Measurements from ENCODE around the gene SYMPK.

The SYMPK gene

DNA sequence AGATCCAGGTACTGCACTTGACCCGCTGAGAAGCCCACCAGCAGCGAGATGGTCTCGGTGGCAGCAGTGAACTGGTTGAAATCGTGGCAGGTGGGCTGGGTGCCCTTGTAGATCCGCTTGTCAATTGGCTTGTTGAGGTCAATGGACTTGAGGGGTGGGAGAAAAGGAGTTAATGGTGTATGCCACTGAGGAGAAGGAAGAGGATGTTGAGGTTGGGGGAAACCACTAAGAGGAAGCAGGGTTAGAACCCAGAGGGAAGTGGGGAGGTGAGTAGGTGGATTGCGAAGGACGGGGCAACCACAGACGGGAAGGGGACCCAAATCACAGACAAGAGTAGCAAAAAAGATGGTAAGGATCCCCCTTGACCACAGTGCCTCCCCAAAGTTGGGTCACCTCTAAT is 72.0 kb downstream of the SYMPK start:
- Histone ChIP-seq H3K36me3 (ENCODE audit: control insufficient read depth in 2 of 2, insufficient read depth in 1 of 2, low read length in 2 of 2) (peaks cover 31 to 46% of the 10 kb centered on the region in 2 experiments), H3K27ac (ENCODE audit: extremely low read depth, low read depth, low read length) (peak overlapping the region; percentile 96; the same call in 1 of the 2 replicates), H3K4me1 (ENCODE audit: control insufficient read depth, insufficient read depth, low read length) (peaks cover 13% of the 10 kb centered on the region), H3K4me3 (ENCODE audit: low read depth, low read length) (peak overlapping the region; percentile 86), H3K9me3 (ENCODE audit: control insufficient read depth, insufficient read depth, low read depth, low read length) (no peaks in the 10 kb centered on the region)
- ChIA-PET POLR2A (interaction anchor here (1.7 to 2.2 kb wide), 2 partner anchors 21 to 74 kb away, joined by 4 to 40 read pairs; partner anchors contain the start of gene SIX5), CTCF (interaction anchor here (0.7 kb wide), 1 partner anchor 26 kb away, joined by 3 read pairs; no protein-coding TSS in a partner anchor)
- TF ChIP-seq ZNF274 (IDR thresholded peaks at IDR 0.05; ENCODE audit: low read length) (no peak), ZNF274 (tag by site-specific recombination; IDR thresholded peaks at IDR 0.05; ENCODE audit: borderline replicate concordance) (no peak), ZNF175 (tag by site-specific recombination; IDR thresholded peaks at IDR 0.05) (no peak), ZNF571 (tag by site-specific recombination; IDR thresholded peaks at IDR 0.05) (no peak), ZNF37A (tag by site-specific recombination; IDR thresholded peaks at IDR 0.05) (no peak), ZNF529 (tag by site-specific recombination; IDR thresholded peaks at IDR 0.05; ENCODE audit: insufficient replicate concordance) (no peak), ZNF132 (tag by site-specific recombination; IDR thresholded peaks at IDR 0.05; ENCODE audit: borderline replicate concordance) (no peak), SP7 (tag by site-specific recombination; IDR thresholded peaks at IDR 0.05) (no peak), ZBTB8A (tag by site-specific recombination; IDR thresholded peaks at IDR 0.05) (no peak), ZNF211 (tag by site-specific recombination; IDR thresholded peaks at IDR 0.05; ENCODE audit: low read depth) (no peak), KLF10 (tag by site-specific recombination; IDR thresholded peaks at IDR 0.05) (no peak), ZNF223 (tag by site-specific recombination; IDR thresholded peaks at IDR 0.05) (no peak), ZNF747 (tag by site-specific recombination; IDR thresholded peaks at IDR 0.05) (no peak), GLI4 (tag by site-specific recombination; IDR thresholded peaks at IDR 0.05) (no peak)
- TF ChIP-seq, protein P1, sequence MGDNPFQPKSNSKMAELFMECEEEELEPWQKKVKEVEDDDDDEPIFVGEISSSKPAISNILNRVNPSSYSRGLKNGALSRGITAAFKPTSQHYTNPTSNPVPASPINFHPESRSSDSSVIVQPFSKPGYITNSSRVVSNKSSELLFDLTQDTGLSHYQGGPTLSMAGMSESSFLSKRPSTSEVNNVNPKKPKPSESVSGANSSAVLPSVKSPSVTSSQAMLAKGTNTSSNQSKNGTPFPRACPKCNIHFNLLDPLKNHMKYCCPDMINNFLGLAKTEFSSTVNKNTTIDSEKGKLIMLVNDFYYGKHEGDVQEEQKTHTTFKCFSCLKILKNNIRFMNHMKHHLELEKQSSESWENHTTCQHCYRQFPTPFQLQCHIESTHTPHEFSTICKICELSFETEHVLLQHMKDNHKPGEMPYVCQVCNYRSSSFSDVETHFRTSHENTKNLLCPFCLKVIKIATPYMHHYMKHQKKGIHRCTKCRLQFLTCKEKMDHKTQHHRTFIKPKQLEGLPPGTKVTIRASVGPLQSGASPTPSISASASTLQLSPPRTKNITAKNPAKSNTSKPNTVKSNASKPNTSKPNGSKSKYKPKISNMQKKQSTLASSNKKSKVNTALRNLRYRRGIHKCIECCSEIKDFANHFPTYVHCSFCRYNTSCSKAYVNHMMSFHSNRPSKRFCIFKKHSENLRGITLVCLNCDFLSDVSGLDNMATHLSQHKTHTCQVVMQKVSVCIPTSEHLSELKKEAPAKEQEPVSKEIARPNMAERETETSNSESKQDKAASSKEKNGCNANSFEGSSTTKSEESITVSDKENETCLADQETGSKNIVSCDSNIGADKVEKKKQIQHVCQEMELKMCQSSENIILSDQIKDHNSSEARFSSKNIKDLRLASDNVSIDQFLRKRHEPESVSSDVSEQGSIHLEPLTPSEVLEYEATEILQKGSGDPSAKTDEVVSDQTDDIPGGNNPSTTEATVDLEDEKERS (tag by site-specific recombination; IDR thresholded peaks at IDR 0.05): no peak
- TF ChIP-seq, protein P2, sequence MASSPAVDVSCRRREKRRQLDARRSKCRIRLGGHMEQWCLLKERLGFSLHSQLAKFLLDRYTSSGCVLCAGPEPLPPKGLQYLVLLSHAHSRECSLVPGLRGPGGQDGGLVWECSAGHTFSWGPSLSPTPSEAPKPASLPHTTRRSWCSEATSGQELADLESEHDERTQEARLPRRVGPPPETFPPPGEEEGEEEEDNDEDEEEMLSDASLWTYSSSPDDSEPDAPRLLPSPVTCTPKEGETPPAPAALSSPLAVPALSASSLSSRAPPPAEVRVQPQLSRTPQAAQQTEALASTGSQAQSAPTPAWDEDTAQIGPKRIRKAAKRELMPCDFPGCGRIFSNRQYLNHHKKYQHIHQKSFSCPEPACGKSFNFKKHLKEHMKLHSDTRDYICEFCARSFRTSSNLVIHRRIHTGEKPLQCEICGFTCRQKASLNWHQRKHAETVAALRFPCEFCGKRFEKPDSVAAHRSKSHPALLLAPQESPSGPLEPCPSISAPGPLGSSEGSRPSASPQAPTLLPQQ (tag by site-specific recombination; IDR thresholded peaks at IDR 0.05): no peak

DNA sequence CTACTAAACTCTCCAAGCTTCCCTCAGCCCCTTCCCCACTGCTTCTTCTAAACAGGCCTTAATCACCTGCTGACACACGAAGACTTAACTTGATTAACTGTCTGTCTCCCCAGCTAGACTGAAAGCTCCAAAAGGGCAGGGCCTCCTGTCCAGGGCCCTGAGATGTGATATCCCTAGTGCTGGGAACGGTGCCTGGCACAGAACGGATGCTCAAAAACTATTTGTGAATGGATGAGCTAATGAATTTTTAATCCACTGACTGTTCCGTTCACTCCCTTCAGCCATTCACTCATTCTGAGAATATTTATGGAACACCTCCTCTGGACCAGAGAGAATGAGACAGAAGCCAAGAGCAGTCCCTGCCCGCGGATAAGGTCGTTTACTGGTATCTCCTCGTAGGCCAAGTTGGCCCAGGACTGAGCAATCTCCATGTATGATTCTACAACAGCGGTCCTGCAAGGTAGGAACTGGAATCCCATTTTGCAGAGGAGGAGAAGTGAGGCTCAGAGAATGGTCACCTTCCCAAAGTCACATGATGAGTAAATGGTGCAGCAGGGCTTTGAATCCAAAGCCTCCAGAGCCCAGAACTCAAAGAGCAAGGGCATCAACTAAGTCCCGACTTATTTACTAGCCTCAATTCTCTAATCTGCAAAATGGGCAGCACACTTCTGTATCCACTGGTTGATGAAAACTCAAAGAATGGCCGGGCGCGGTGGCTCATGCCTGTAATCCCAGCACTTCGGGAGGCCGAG is 73.7 kb downstream of the SYMPK start:
- Histone ChIP-seq H3K4me1 (ENCODE audit: control insufficient read depth, insufficient read depth, low read length) (peaks cover 13% of the 10 kb centered on the region), H3K36me3 (ENCODE audit: control insufficient read depth in 2 of 2, insufficient read depth in 1 of 2, low read length in 2 of 2) (peaks cover 31 to 61% of the 10 kb centered on the region in 2 experiments), H3K27ac (ENCODE audit: extremely low read depth, low read depth, low read length) (no peak overlapping the region), H3K9me3 (ENCODE audit: control insufficient read depth, insufficient read depth, low read depth, low read length) (no peaks in the 10 kb centered on the region), H3K4me3 (ENCODE audit: low read depth, low read length) (no peak overlapping the region)
- CTCF ChIA-PET: interaction anchor here (0.8 to 2.5 kb wide), 4 partner anchors 10 to 29 kb away, joined by 3 to 11 read pairs (median 8); no protein-coding TSS in a partner anchor
- POLR2A ChIA-PET: interaction anchor here (0.6 to 1.9 kb wide), 4 partner anchors 18 to 135 kb away, joined by 3 to 11 read pairs (median 3); no protein-coding TSS in a partner anchor
- TF ChIP-seq ZNF223 (tag by site-specific recombination; IDR thresholded peaks at IDR 0.05) (no peak), ZNF16 (tag by site-specific recombination; IDR thresholded peaks at IDR 0.05; ENCODE audit: low read depth) (no peak), ZNF214 (tag by site-specific recombination; IDR thresholded peaks at IDR 0.05; ENCODE audit: borderline replicate concordance) (no peak), ZNF670 (tag by site-specific recombination; IDR thresholded peaks at IDR 0.05; ENCODE audit: low read depth) (no peak), ZNF132 (tag by site-specific recombination; IDR thresholded peaks at IDR 0.05; ENCODE audit: borderline replicate concordance) (no peak), ZNF221 (tag by site-specific recombination; IDR thresholded peaks at IDR 0.05; ENCODE audit: borderline replicate concordance) (no peak), ZNF48 (tag by site-specific recombination; IDR thresholded peaks at IDR 0.05) (no peak)
- TF ChIP-seq, protein P3, sequence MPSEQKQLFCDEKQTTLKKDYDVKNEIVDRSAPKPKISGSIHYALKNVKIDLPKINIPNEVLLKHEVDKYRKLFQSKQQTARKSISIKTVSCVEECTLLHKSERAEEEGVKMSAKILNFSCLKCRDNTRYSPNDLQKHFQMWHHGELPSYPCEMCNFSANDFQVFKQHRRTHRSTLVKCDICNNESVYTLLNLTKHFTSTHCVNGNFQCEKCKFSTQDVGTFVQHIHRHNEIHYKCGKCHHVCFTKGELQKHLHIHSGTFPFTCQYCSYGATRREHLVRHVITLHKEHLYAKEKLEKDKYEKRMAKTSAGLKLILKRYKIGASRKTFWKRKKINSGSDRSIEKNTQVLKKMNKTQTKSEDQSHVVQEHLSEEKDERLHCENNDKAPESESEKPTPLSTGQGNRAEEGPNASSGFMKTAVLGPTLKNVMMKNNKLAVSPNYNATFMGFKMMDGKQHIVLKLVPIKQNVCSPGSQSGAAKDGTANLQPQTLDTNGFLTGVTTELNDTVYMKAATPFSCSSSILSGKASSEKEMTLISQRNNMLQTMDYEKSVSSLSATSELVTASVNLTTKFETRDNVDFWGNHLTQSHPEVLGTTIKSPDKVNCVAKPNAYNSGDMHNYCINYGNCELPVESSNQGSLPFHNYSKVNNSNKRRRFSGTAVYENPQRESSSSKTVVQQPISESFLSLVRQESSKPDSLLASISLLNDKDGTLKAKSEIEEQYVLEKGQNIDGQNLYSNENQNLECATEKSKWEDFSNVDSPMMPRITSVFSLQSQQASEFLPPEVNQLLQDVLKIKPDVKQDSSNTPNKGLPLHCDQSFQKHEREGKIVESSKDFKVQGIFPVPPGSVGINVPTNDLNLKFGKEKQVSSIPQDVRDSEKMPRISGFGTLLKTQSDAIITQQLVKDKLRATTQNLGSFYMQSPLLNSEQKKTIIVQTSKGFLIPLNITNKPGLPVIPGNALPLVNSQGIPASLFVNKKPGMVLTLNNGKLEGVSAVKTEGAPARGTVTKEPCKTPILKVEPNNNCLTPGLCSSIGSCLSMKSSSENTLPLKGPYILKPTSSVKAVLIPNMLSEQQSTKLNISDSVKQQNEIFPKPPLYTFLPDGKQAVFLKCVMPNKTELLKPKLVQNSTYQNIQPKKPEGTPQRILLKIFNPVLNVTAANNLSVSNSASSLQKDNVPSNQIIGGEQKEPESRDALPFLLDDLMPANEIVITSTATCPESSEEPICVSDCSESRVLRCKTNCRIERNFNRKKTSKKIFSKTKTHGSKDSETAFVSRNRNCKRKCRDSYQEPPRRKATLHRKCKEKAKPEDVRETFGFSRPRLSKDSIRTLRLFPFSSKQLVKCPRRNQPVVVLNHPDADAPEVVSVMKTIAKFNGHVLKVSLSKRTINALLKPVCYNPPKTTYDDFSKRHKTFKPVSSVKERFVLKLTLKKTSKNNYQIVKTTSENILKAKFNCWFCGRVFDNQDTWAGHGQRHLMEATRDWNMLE (tag by site-specific recombination; conservative IDR thresholded peaks at IDR 0.05; ENCODE audit: low read depth): no peak
- TF ChIP-seq, protein P4, sequence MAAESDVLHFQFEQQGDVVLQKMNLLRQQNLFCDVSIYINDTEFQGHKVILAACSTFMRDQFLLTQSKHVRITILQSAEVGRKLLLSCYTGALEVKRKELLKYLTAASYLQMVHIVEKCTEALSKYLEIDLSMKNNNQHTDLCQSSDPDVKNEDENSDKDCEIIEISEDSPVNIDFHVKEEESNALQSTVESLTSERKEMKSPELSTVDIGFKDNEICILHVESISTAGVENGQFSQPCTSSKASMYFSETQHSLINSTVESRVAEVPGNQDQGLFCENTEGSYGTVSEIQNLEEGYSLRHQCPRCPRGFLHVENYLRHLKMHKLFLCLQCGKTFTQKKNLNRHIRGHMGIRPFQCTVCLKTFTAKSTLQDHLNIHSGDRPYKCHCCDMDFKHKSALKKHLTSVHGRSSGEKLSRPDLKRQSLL (tag by site-specific recombination; IDR thresholded peaks at IDR 0.05): no peak

Data from HEK293 (cell line).